GM12878 (cell line): ENCODE data around the gene MAGT1. TPM values are rescaled to one million over a fixed set of nuclear protein-coding genes. Genes with fewer than 3 reads are reported as not detected.
"Not testable (repeated sequence)": the region's sequence is repeated elsewhere in the genome, so short reads cannot be mapped to it uniquely, and the experiment has no call there.

ENCODE experiments used
- ATAC-seq: fragments of 200-7000 bp; cut with Tn5 transposase; 3 replicates; pipeline ENCODE4 v1.9.1; 2020; ENCODE audit warnings: mild to moderate bottlenecking, moderate library complexity
- BruUV-seq: library from RNA; stranded (reverse); fragments of 400-500 nt; replicated peaks from 2 replicates; lab custom pipeline; 2021; lab: Mats Ljungman, UMichigan
- CTCF ChIA-PET: fragments of 300-600 bp; sonication (Branson Sonifier 250); formaldehyde crosslinking; extraction: SDS; loops from one replicate; lab custom pipeline; 2021; ENCODE audit warnings: inconsistent platforms; lab: Yijun Ruan, JAX
- POLR2A ChIA-PET: fragments of 350-600 bp; formaldehyde crosslinking; extraction: SDS; loops from one replicate; lab custom pipeline; 2021; ENCODE audit warnings: inconsistent platforms; lab: Charles Lee
- RAD21 ChIA-PET: fragments of 300-600 bp; sonication (Branson Sonifier 250); formaldehyde crosslinking; loops from one replicate; lab custom pipeline; 2023; ENCODE audit warnings: antibody characterized with exemption; ENCODE audit not compliant: unreplicated experiment; lab: Charles Lee
- SMC1A ChIA-PET: fragments of 300-600 bp; sonication (Branson Sonifier 250); formaldehyde crosslinking; loops from one replicate; lab custom pipeline; 2023; ENCODE audit not compliant: unreplicated experiment, uncharacterized antibody; lab: Charles Lee
- DNase-seq: peaks from one replicate; pipeline ENCODE4 v3.0.0-alpha.2; 2011; ENCODE audit warnings: low read depth, low spot score
- FAIRE-seq: peaks from 3 replicates; lab custom pipeline; 2011; peaks lifted over from hg19 to GRCh38; lab: Jason Lieb, UNC
- H2AFZ ChIP-seq: 2 replicates; pipeline ENCODE4 v1.6.0; 2011; ENCODE audit warnings: low read depth, low read length, control low read depth; ENCODE audit not compliant: control insufficient read depth
- H3K27ac ChIP-seq: 2 replicates; pipeline ENCODE4 v1.5.1; 2011; ENCODE audit warnings: control low read depth; ENCODE audit not compliant: control insufficient read depth, insufficient read depth
- H3K27me3 ChIP-seq, 2 experiments: replicated peaks in 1 of 2; 2 replicates each; pipeline versions ENCODE4 v1.6.0 to v1.6.1; 2011; ENCODE audit warnings: low read length in 1 of 2; ENCODE audit not compliant: control insufficient read depth in 2 of 2, insufficient read depth in 2 of 2
- H3K36me3 ChIP-seq, 2 experiments: 2 replicates each; pipeline ENCODE4 v1.5.1; 2011; ENCODE audit warnings: low read length in 1 of 2; ENCODE audit not compliant: control insufficient read depth in 2 of 2, insufficient read depth in 2 of 2
- H3K4me1 ChIP-seq: 2 replicates; pipeline ENCODE4 v1.6.1; 2011; ENCODE audit warnings: mild to moderate bottlenecking, low read length, moderate library complexity, mixed read lengths; ENCODE audit not compliant: control insufficient read depth, insufficient read depth
- H3K4me2 ChIP-seq: 2 replicates; pipeline ENCODE4 v1.6.0; 2011; ENCODE audit warnings: control low read depth; ENCODE audit not compliant: control insufficient read depth, insufficient read depth
- H3K4me3 ChIP-seq: fragments of 200-600 bp; sonication (generic); 2 replicates; pipeline ENCODE4 v1.5.1; 2016
- H3K79me2 ChIP-seq: 2 replicates; pipeline ENCODE4 v1.6.0; 2011; ENCODE audit warnings: low read length; ENCODE audit not compliant: control insufficient read depth, insufficient read depth
- H3K9ac ChIP-seq: 2 replicates; pipeline ENCODE4 v1.8.0; 2011; ENCODE audit warnings: low read length, control low read depth, mixed read lengths; ENCODE audit not compliant: control insufficient read depth, insufficient read depth
- H3K9me3 ChIP-seq: replicated peaks from 3 replicates; pipeline ENCODE4 v1.5.1; 2011; ENCODE audit warnings: mild to moderate bottlenecking, low read length; ENCODE audit not compliant: control insufficient read depth, insufficient read depth
- H4K20me1 ChIP-seq: 2 replicates; pipeline ENCODE4 v1.6.0; 2011; ENCODE audit not compliant: control insufficient read depth, insufficient read depth
- SUPT20H ChIP-seq: IDR thresholded peaks from 2 replicates; pipeline ENCODE4 v1.6.1; 2011; ENCODE audit warnings: low read depth, mild to moderate bottlenecking, low read length, moderate library complexity, borderline replicate concordance; ENCODE audit not compliant: control insufficient read depth
- WGBS: methylation state at CpG from one replicate; pipeline ENCODE4 v1.1.6; 2016; ENCODE audit warnings: low lambda C conversion rate; ENCODE audit not compliant: insufficient replicate concordance, insufficient coverage; ENCODE audit errors: missing lambda C conversion rate; 5-methylcytosine and 5-hydroxymethylcytosine counted together
- in situ Hi-C: fragments of 300-500 bp; cut with MboI; formaldehyde crosslinking; loops from 9 replicates; pipeline ENCODE4 v1.14.3; 2018; ENCODE audit warnings: mixed read lengths
- intact Hi-C: fragments of 100-400 bp; cut with micrococcal nuclease; formaldehyde crosslinking; loops from one replicate; pipeline ENCODE4 v1.14.2; 2022; ENCODE audit not compliant: unreplicated experiment
- polyA plus RNA-seq, 11 experiments: library from polyadenylated mRNA; depleted of rRNA in 4 of 11; unstranded in 6 of 11; stranded (reverse) in 5 of 11; fragments of >200 nt; fragmentation: Nextera tagmentation in 4 of 11; fragmentation: Illumina TruSeq in 1 of 11; extraction: Ambion mirVana in 4 of 11; extraction: Trizol in 1 of 11; gene quantifications; 1 replicate in 1 of 11; 2 replicates in 10 of 11; pipeline versions ENCODE4 v1.2.1 to v1.2.3, GENCODE V29; 2011 to 2016; ENCODE audit warnings: inconsistent platforms in 2 of 11, missing spikeins in 2 of 11, low read depth in 1 of 11
- total RNA-seq, 4 experiments: library from RNA; depleted of rRNA in 3 of 4; stranded (reverse); fragments of >200 nt in 3 of 4; fragmentation: Illumina TruSeq in 1 of 4; extraction: Trizol in 1 of 4; gene quantifications; 2 replicates each; pipeline versions ENCODE4 v1.2.1 to v1.2.3, GENCODE V29; 2013 to 2021
- TF ChIP-seq, protein P1 (sequence below): IDR thresholded peaks from 2 replicates; pipeline ENCODE4 v1.6.1; 2012; ENCODE audit warnings: mild to moderate bottlenecking, low read depth, low read length

The MAGT1 gene
- total and polyA plus RNA-seq, 10 of the 15 experiments (the other 5 are each of a cell fraction or from before 2014, with no cell fraction given), result 28.0 to 59.1 (median 47.9) TPM

DNA sequence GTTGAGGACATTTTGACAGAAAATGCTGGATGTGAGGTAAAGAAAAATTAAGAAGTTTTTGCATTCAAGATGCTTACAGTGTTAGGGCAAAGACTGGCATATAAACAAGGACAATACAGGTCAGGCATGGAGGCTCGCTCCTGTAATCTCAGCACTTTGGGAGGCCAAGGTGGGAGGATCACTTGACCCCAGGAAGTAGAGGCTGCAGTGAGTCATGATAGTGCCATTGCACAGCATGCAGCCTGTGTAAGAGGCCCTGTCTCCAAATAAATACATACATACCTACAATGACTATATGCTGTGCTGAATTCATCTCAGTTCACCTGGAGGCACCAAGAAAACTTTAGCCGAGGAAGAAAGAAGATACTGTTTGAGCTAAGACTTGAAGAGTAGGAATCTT is 2.3 kb downstream of the MAGT1 start (continued):
- no peak for TF ChIP-seq SUPT20H
- TF ChIP-seq, protein P1, sequence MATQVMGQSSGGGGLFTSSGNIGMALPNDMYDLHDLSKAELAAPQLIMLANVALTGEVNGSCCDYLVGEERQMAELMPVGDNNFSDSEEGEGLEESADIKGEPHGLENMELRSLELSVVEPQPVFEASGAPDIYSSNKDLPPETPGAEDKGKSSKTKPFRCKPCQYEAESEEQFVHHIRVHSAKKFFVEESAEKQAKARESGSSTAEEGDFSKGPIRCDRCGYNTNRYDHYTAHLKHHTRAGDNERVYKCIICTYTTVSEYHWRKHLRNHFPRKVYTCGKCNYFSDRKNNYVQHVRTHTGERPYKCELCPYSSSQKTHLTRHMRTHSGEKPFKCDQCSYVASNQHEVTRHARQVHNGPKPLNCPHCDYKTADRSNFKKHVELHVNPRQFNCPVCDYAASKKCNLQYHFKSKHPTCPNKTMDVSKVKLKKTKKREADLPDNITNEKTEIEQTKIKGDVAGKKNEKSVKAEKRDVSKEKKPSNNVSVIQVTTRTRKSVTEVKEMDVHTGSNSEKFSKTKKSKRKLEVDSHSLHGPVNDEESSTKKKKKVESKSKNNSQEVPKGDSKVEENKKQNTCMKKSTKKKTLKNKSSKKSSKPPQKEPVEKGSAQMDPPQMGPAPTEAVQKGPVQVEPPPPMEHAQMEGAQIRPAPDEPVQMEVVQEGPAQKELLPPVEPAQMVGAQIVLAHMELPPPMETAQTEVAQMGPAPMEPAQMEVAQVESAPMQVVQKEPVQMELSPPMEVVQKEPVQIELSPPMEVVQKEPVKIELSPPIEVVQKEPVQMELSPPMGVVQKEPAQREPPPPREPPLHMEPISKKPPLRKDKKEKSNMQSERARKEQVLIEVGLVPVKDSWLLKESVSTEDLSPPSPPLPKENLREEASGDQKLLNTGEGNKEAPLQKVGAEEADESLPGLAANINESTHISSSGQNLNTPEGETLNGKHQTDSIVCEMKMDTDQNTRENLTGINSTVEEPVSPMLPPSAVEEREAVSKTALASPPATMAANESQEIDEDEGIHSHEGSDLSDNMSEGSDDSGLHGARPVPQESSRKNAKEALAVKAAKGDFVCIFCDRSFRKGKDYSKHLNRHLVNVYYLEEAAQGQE, result no peak

DNA sequence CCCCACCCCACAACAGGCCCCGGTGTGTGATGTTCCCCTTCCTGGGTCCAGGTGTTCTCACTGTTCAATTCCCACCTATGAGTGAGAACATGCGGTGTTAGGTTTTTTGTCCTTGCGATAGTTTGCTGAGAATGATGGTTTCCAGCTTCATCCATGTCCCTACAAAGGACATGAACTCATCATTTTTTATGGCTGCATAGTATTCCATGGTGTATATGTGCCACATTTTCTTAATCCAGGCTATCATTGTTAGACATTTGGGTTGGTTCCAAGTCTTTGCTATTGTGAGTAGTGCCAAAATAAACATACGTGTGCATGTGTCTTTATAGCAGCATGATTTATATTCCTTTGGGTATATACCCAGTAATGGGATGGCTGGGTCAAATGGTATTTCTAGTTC is 13.8 kb downstream of the MAGT1 start:
- ChIA-PET SMC1A (interaction anchor here (1.2 kb wide), 1 partner anchor 12 kb away, joined by 3 read pairs; no protein-coding TSS in a partner anchor), POLR2A (interaction anchor here (0.6 kb wide), 1 partner anchor 116 kb away, joined by 4 read pairs; no protein-coding TSS in a partner anchor)
- H3K79me2 ChIP-seq, ATAC-seq, CTCF ChIA-PET, intact Hi-C loops, RAD21 ChIA-PET, H4K20me1 ChIP-seq, H3K4me3 ChIP-seq, H3K4me1 ChIP-seq, H3K36me3 ChIP-seq, H3K27me3 ChIP-seq, BruUV-seq, H2AFZ ChIP-seq, in situ Hi-C loops, FAIRE-seq, H3K9me3 ChIP-seq, DNase-seq, H3K27ac ChIP-seq, H3K4me2 ChIP-seq, H3K9ac ChIP-seq: not testable (repeated sequence)
- WGBS, result 86% methylated on average over 4 of the region's 4 CpGs
